Naive thymus-derived CD4-positive, alpha-beta T cell (primary cell): ENCODE measurements around the gene EPB42. TPM values are rescaled to one million over a fixed set of nuclear protein-coding genes. Genes with fewer than 3 reads are reported as not detected.

Experiments
- ATAC-seq: fragments of 150-1000 bp; cut with Tn5 transposase; 2 replicates; pipeline ENCODE4 v1.10.0; 2021; ENCODE audit warnings: mild to moderate bottlenecking, moderate library complexity
- CTCF ChIA-PET: fragments of 350-600 bp; sonication (Branson Sonifier 250); formaldehyde crosslinking; loops from one replicate; lab custom pipeline; 2021; ENCODE audit warnings: antibody characterized with exemption; lab: Charles Lee
- POLR2A ChIA-PET: fragments of 350-600 bp; sonication (Branson Sonifier 250); formaldehyde crosslinking; loops from one replicate; lab custom pipeline; 2021; ENCODE audit warnings: antibody characterized with exemption, inconsistent platforms; lab: Charles Lee
- DNase-seq, 9 donors: peaks; one replicate each; pipeline versions ENCODE4 v3.0.0 to v3.0.0-alpha.2; 2020 to 2022; ENCODE audit warnings: mixed read lengths in 1 of 9
- H3K27ac ChIP-seq: one replicate; pipeline ENCODE4 v1.7.0; 2013; ENCODE audit warnings: mild to moderate bottlenecking, low read depth, low read length, moderate library complexity
- H3K27me3 ChIP-seq, 2 donors: one replicate each; pipeline ENCODE4 v1.7.0; 2013; ENCODE audit warnings: low read length in 2 of 2, mild to moderate bottlenecking in 2 of 2, moderate library complexity in 2 of 2; ENCODE audit not compliant: control insufficient read depth in 2 of 2, insufficient read depth in 2 of 2
- H3K36me3 ChIP-seq, 3 experiments: 1 replicate in 2 of 3; 2 replicates in 1 of 3; pipeline ENCODE4 v1.7.0; 2013; ENCODE audit warnings: low read length in 3 of 3, mild to moderate bottlenecking in 3 of 3, moderate library complexity in 1 of 3; ENCODE audit not compliant: insufficient read depth in 3 of 3, control insufficient read depth in 2 of 3
- H3K4me1 ChIP-seq, 2 donors: one replicate each; pipeline ENCODE4 v1.7.0; 2013; ENCODE audit warnings: low read length in 2 of 2, mild to moderate bottlenecking in 2 of 2, moderate library complexity in 1 of 2; ENCODE audit not compliant: control insufficient read depth in 2 of 2, insufficient read depth in 2 of 2
- H3K4me3 ChIP-seq: 2 replicates; pipeline ENCODE4 v1.7.0; 2013; ENCODE audit warnings: mild to moderate bottlenecking, low read length
- H3K9me3 ChIP-seq, 3 experiments: 1 replicate in 2 of 3; 2 replicates in 1 of 3; pipeline ENCODE4 v1.7.0; 2013; ENCODE audit warnings: low read length in 3 of 3; ENCODE audit not compliant: control insufficient read depth in 2 of 3
- H3K27ac Mint-ChIP-seq, 9 donors: one replicate each; pipeline ENCODE4 v1.8.0; 2020 to 2022; ENCODE audit warnings: mixed read lengths in 9 of 9, mild to moderate bottlenecking in 8 of 9, moderate library complexity in 5 of 9, inconsistent platforms in 2 of 9
- H3K27me3 Mint-ChIP-seq, 5 donors: one replicate each; pipeline ENCODE4 v1.8.0; 2021 to 2022; ENCODE audit warnings: mixed read lengths in 5 of 5, mild to moderate bottlenecking in 1 of 5
- H3K36me3 Mint-ChIP-seq, 5 donors: one replicate each; pipeline ENCODE4 v1.8.0; 2020 to 2022; ENCODE audit warnings: mixed read lengths in 5 of 5, mild to moderate bottlenecking in 3 of 5, inconsistent platforms in 1 of 5
- H3K4me1 Mint-ChIP-seq, 7 donors: one replicate each; pipeline ENCODE4 v1.8.0; 2020 to 2022; ENCODE audit warnings: mixed read lengths in 7 of 7, mild to moderate bottlenecking in 3 of 7, inconsistent platforms in 1 of 7
- H3K4me3 Mint-ChIP-seq, 10 donors: one replicate each; pipeline ENCODE4 v1.8.0; 2020 to 2022; ENCODE audit warnings: mild to moderate bottlenecking in 10 of 10, mixed read lengths in 10 of 10, moderate library complexity in 6 of 10, inconsistent platforms in 2 of 10
- H3K9me3 Mint-ChIP-seq, 11 donors: one replicate each; pipeline ENCODE4 v1.8.0; 2020 to 2022; ENCODE audit warnings: mixed read lengths in 11 of 11, mild to moderate bottlenecking in 4 of 11, inconsistent platforms in 1 of 11, moderate library complexity in 1 of 11
- intact Hi-C, 2 donors: fragments of 100-400 bp; cut with micrococcal nuclease; formaldehyde crosslinking; loops; one replicate each; pipeline ENCODE4 v1.15.1; 2023
- polyA plus RNA-seq, 2 donors: library from polyadenylated mRNA; unstranded; fragments of 300-500 nt; fragmentation: Illumina TruSeq; gene quantifications; one replicate each; pipeline ENCODE4 v1.2.3, GENCODE V29; 2021
- total RNA-seq, 6 experiments: library from RNA in 5 of 6; stranded (reverse) in 5 of 6; gene quantifications; 1 replicate in 5 of 6; 2 replicates in 1 of 6; pipeline ENCODE4 v1.2.3 and lab custom pipeline; 2021 to 2026

EPB42 gene
- total and polyA plus RNA-seq, 7 experiments from 2014 or later = not detected

- Mint-ChIP-seq H3K27me3 (peaks cover 0 to 18% (median 5%) of the 10 kb centered on the region in 5 donors), H3K27ac (no peak overlapping the region), H3K4me1 (no peaks in the 10 kb centered on the region), H3K36me3 (no peaks in the 10 kb centered on the region), H3K9me3 (no peaks in the 10 kb centered on the region), H3K4me3 (no peak overlapping the region)
- DNase-seq = no peak
- Histone ChIP-seq H3K27ac (no peak overlapping the region), H3K9me3 (no peaks in the 10 kb centered on the region), H3K36me3 (no peaks in the 10 kb centered on the region), H3K4me1 (no peaks in the 10 kb centered on the region), H3K4me3 (no peak overlapping the region), H3K27me3 (no peaks in the 10 kb centered on the region)
- ATAC-seq = no peak
- intact Hi-C loops = no loop called here
- ChIA-PET CTCF (interaction anchor here (1.4 kb wide), 1 partner anchor 35 kb away, joined by 4 read pairs; no protein-coding TSS in a partner anchor), POLR2A (no interaction called here)
Measured at GRCh38 chr15:43260011-43260615, 39.3 kb upstream of the EPB42 start.

GRCh38 chr15:43258781-43259180 is 38.0 kb upstream of the EPB42 start:
- ChIA-PET POLR2A (no interaction called here), CTCF (no interaction called here)
- Mint-ChIP-seq H3K27me3 (peaks cover 5 to 15% (median 12%) of the 10 kb centered on the region in 5 donors), H3K4me1 (peaks cover 0 to 5% (median 0%) of the 10 kb centered on the region in 7 donors), H3K9me3 (no peaks in the 10 kb centered on the region), H3K4me3 (no peak overlapping the region), H3K36me3 (no peaks in the 10 kb centered on the region), H3K27ac (no peak overlapping the region)
- ATAC-seq = no peak
- DNase-seq = no peak
- Histone ChIP-seq H3K9me3 (no peaks in the 10 kb centered on the region), H3K36me3 (no peaks in the 10 kb centered on the region), H3K27me3 (no peaks in the 10 kb centered on the region), H3K4me1 (no peaks in the 10 kb centered on the region), H3K4me3 (no peak overlapping the region), H3K27ac (no peak overlapping the region)
- intact Hi-C loops = no loop called here

- intact Hi-C loops = no loop called here
- CTCF ChIA-PET = no interaction called here
- H3K27ac Mint-ChIP-seq = no peak overlapping the region
- peaks cover 0 to 3% (median 0%) of the 10 kb centered on the region in 5 donors for H3K36me3 Mint-ChIP-seq
- peaks cover 2 to 17% (median 10%) of the 10 kb centered on the region in 5 donors for H3K27me3 Mint-ChIP-seq
- POLR2A ChIA-PET = no interaction called here
- Histone ChIP-seq H3K36me3 (no peaks in the 10 kb centered on the region), H3K27ac (no peak overlapping the region), H3K27me3 (no peaks in the 10 kb centered on the region), H3K4me1 (no peaks in the 10 kb centered on the region), H3K9me3 (no peaks in the 10 kb centered on the region), H3K4me3 (no peak overlapping the region)
- peaks cover 0 to 21% (median 0%) of the 10 kb centered on the region in 7 donors for H3K4me1 Mint-ChIP-seq
- no peak for ATAC-seq
- no peak overlapping the region for H3K4me3 Mint-ChIP-seq
- H3K9me3 Mint-ChIP-seq = peaks cover 0 to 1% (median 0%) of the 10 kb centered on the region in 11 donors
- DNase-seq = no peak
Measured at GRCh38 chr15:43256341-43256740, 35.5 kb upstream of the EPB42 start.

GRCh38 chr15:43255376-43255775 is 34.6 kb upstream of the EPB42 start:
- DNase-seq (no peak), ATAC-seq (no peak)
- H3K36me3 Mint-ChIP-seq = peaks cover 0 to 3% (median 0%) of the 10 kb centered on the region in 5 donors
- CTCF ChIA-PET = no interaction called here
- H3K4me1 Mint-ChIP-seq = peaks cover 0 to 27% (median 0%) of the 10 kb centered on the region in 7 donors
- H3K36me3 ChIP-seq = no peaks in the 10 kb centered on the region
- no peaks in the 10 kb centered on the region for H3K9me3 ChIP-seq
- H3K27me3 Mint-ChIP-seq = peaks cover 2 to 17% (median 10%) of the 10 kb centered on the region in 5 donors
- no peak overlapping the region for H3K27ac ChIP-seq
- H3K9me3 Mint-ChIP-seq = peaks cover 0 to 1% (median 0%) of the 10 kb centered on the region in 11 donors
- H3K27me3 ChIP-seq = no peaks in the 10 kb centered on the region
- no peaks in the 10 kb centered on the region for H3K4me1 ChIP-seq
- no peak overlapping the region for H3K27ac Mint-ChIP-seq
- no peak overlapping the region for H3K4me3 ChIP-seq
- no peak overlapping the region for H3K4me3 Mint-ChIP-seq
- POLR2A ChIA-PET = no interaction called here
- intact Hi-C loops = no loop called here

GRCh38 chr15:43253431-43254403 is 32.9 kb upstream of the EPB42 start:
- peaks cover 0 to 1% (median 0%) of the 10 kb centered on the region in 11 donors for H3K9me3 Mint-ChIP-seq
- no peak overlapping the region for H3K27ac ChIP-seq
- intact Hi-C loops = no loop called here
- H3K4me1 Mint-ChIP-seq = peaks cover 0 to 43% (median 0%) of the 10 kb centered on the region in 7 donors
- peak overlapping the region in 1 of 10 donors; percentile 5 for H3K4me3 Mint-ChIP-seq
- ChIA-PET CTCF (no interaction called here), POLR2A (interaction anchor here (0.6 kb wide), 1 partner anchor 28 kb away, joined by 3 read pairs; no protein-coding TSS in a partner anchor)
- DNase-seq = no peak
- H3K27me3 ChIP-seq = no peaks in the 10 kb centered on the region
- H3K36me3 Mint-ChIP-seq = peaks cover 0 to 3% (median 0%) of the 10 kb centered on the region in 5 donors
- H3K27me3 Mint-ChIP-seq = peaks cover 2 to 17% (median 10%) of the 10 kb centered on the region in 5 donors
- no peak overlapping the region for H3K4me3 ChIP-seq
- H3K9me3 ChIP-seq = no peaks in the 10 kb centered on the region
- peak overlapping the region in 2 of 9 donors; percentile 39 for H3K27ac Mint-ChIP-seq
- H3K36me3 ChIP-seq = no peaks in the 10 kb centered on the region
- peak; percentile 61 for ATAC-seq
- H3K4me1 ChIP-seq = no peaks in the 10 kb centered on the region

GRCh38 chr15:43251871-43252250 is 31.0 kb upstream of the EPB42 start:
- Histone ChIP-seq H3K27me3 (no peaks in the 10 kb centered on the region), H3K4me1 (no peaks in the 10 kb centered on the region), H3K9me3 (no peaks in the 10 kb centered on the region), H3K36me3 (no peaks in the 10 kb centered on the region), H3K27ac (no peak overlapping the region), H3K4me3 (no peak overlapping the region)
- Mint-ChIP-seq H3K27me3 (peaks cover 0 to 17% (median 10%) of the 10 kb centered on the region in 5 donors), H3K27ac (peak overlapping the region in 1 of 9 donors; percentile 64), H3K4me3 (peak overlapping the region in 1 of 10 donors; percentile 23), H3K4me1 (peaks cover 0 to 45% (median 0%) of the 10 kb centered on the region in 7 donors), H3K36me3 (peaks cover 0 to 3% (median 0%) of the 10 kb centered on the region in 5 donors), H3K9me3 (peaks cover 0 to 1% (median 0%) of the 10 kb centered on the region in 11 donors)
- ATAC-seq (no peak), DNase-seq (no peak)
- intact Hi-C loops = no loop called here
- POLR2A ChIA-PET = no interaction called here
- CTCF ChIA-PET = no interaction called here
